ENCODE results near the gene SAFB2. TPM values are rescaled to one million over a fixed set of nuclear protein-coding genes. Genes with fewer than 3 reads are reported as not detected.

SAFB2 gene
- total and polyA plus RNA-seq, 2 donors (not counting 3 experiments of a cell fraction or from before 2014, with no cell fraction given) = 24.6 to 85.9 TPM

DNA sequence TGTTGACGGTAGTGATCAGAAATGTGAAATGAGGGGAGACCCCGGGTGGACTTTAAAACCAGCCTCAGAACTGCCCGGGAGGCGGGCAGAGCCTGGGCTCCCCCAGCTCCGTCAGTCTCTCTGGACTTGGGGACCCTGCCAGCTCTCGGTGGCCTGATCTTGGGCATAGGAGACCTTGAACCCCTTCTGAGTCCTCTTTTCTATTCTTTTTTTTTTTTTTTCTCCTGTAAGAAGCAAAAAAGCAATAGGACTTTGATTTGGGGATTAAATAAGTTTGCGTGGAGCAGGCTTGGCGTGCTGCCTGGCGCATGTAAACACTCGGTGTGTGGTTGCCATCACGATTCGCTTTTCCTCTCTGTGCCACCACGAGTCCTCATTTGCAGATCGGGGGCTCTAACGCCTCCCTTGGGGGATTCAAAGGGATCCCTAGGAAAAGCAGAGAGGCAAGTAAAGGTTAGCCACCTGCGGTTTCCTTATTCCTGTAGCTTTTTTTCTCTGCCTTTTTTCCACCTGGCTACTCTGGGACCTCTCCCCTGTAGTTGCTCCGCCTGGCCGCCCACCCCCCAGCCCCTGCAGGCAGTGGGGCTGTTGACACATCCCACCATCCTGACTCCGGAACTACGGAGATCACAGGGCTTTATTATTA is 1.6 kb upstream of the SAFB2 start:
- dilution Hi-C loops (cut with MboI; ENCODE audit: extremely low pct_ligation_motif_present, low sequenced_read_pairs) = no loop called here
- DNase-seq (ENCODE audit: low read depth, low spot score) = peak; percentile 59
- BruUV-seq (replicated peaks) = no TSS peak
- no peak for FAIRE-seq
- H4K20me1 ChIP-seq (replicated peaks; ENCODE audit: control insufficient read depth, extremely low read depth, insufficient read depth, low read length) = no peaks in the 10 kb centered on the region
- CTCF ChIA-PET = interaction anchor here (0.6 kb wide), 1 partner anchor 107 kb away, joined by 3 read pairs; no protein-coding TSS in a partner anchor
- H3K4me1 ChIP-seq (ENCODE audit: control insufficient read depth, extremely low read depth, insufficient read depth, low read length) = peaks cover 28% of the 10 kb centered on the region
- no peak overlapping the region for H2AFZ ChIP-seq (ENCODE audit: low read depth, low read length)
- H3K36me3 ChIP-seq (ENCODE audit: control insufficient read depth in 2 of 2, extremely low read depth in 1 of 2, insufficient read depth in 2 of 2, low read length in 2 of 2) = peaks cover 19 to 22% of the 10 kb centered on the region in 2 experiments
- H3K4me2 ChIP-seq (ENCODE audit: insufficient read depth, low read length) = peak overlapping the region; percentile 76
- H3K4me3 ChIP-seq (replicated peaks in 1 of 3; ENCODE audit: insufficient read depth in 1 of 3, low read depth in 1 of 3, low read length in 3 of 3) = peak overlapping the region; percentile 82 to 90 (median 82)
- H3K9me3 ChIP-seq (replicated peaks; ENCODE audit: control insufficient read depth, insufficient read depth, low read length) = no peaks in the 10 kb centered on the region
- TF ChIP-seq EZH2 (IDR thresholded peaks at IDR 0.05; ENCODE audit: borderline replicate concordance, low read depth, low read length, severe bottlenecking) (no peak), FOS (IDR thresholded peaks at IDR 0.05; ENCODE audit: borderline replicate concordance, insufficient read depth, low read length) (no peak), POLR2AphosphoS5 (IDR thresholded peaks at IDR 0.05; ENCODE audit: insufficient read depth, low read depth, low read length) (no peak), GATA2 (IDR thresholded peaks at IDR 0.05; ENCODE audit: insufficient read depth, insufficient read length, low read depth, low read length) (no peak), POLR2A (IDR thresholded peaks at IDR 0.05; ENCODE audit: low read depth, low read length) (no peak), MYC (IDR thresholded peaks at IDR 0.05; ENCODE audit: low read depth, low read length) (no peak), JUN (IDR thresholded peaks at IDR 0.05; ENCODE audit: borderline replicate concordance, insufficient read depth, insufficient read length, low read depth) (no peak)
- TF ChIP-seq, protein P1, sequence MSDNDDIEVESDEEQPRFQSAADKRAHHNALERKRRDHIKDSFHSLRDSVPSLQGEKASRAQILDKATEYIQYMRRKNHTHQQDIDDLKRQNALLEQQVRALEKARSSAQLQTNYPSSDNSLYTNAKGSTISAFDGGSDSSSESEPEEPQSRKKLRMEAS (IDR thresholded peaks at IDR 0.05; ENCODE audit: insufficient read depth, insufficient read length) = no peak
- TF ChIP-seq, protein P2, sequence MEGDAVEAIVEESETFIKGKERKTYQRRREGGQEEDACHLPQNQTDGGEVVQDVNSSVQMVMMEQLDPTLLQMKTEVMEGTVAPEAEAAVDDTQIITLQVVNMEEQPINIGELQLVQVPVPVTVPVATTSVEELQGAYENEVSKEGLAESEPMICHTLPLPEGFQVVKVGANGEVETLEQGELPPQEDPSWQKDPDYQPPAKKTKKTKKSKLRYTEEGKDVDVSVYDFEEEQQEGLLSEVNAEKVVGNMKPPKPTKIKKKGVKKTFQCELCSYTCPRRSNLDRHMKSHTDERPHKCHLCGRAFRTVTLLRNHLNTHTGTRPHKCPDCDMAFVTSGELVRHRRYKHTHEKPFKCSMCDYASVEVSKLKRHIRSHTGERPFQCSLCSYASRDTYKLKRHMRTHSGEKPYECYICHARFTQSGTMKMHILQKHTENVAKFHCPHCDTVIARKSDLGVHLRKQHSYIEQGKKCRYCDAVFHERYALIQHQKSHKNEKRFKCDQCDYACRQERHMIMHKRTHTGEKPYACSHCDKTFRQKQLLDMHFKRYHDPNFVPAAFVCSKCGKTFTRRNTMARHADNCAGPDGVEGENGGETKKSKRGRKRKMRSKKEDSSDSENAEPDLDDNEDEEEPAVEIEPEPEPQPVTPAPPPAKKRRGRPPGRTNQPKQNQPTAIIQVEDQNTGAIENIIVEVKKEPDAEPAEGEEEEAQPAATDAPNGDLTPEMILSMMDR (IDR thresholded peaks at IDR 0.05; ENCODE audit: extremely low read depth in 1 of 2, insufficient read depth in 1 of 2, low read depth in 1 of 2, low read length in 2 of 2) = no peak
- peak overlapping the region; percentile 90 for H3K9ac ChIP-seq (replicated peaks; ENCODE audit: extremely low read depth, insufficient read depth, low read length)
- POLR2A ChIA-PET = no interaction called here
- H3K79me2 ChIP-seq (ENCODE audit: control insufficient read depth, insufficient read depth, low read length) = peaks cover 96% of the 10 kb centered on the region
- H3K9me1 ChIP-seq (replicated peaks; ENCODE audit: control insufficient read depth, extremely low read depth, insufficient read depth, low read length) = no peaks in the 10 kb centered on the region
- intact Hi-C loops (cut with micrococcal nuclease) = no loop called here
- H3K27ac ChIP-seq (ENCODE audit: insufficient read depth, low read depth, low read length) = peak overlapping the region; percentile 59
- no peaks in the 10 kb centered on the region for H3K27me3 ChIP-seq (ENCODE audit: control insufficient read depth in 2 of 2, insufficient read depth in 2 of 2, low read length in 2 of 2)

Data from endothelial cell of umbilical vein (primary cell).